Upper lobe of right lung (tissue), 1 donor: ENCODE results near the gene NET1. TPM values are rescaled to one million over a fixed set of nuclear protein-coding genes. Genes with fewer than 3 reads are reported as not detected.
A peak's percentile ranks its signal among the peaks of the same experiment; 100 is the strongest.

ENCODE experiments used
- ATAC-seq: fragments of 200-7000 bp; cut with Tn5 transposase; one replicate; pipeline ENCODE4 v1.9.1; 2020; ENCODE audit warnings: mild to moderate bottlenecking, moderate library complexity
- DNase-seq: peaks from one replicate; pipeline ENCODE4 v3.0.0-alpha.2; 2020
- H3K27ac ChIP-seq: fragments of 200-600 bp; one replicate; pipeline ENCODE4 v1.8.0; 2022
- H3K27me3 ChIP-seq: fragments of 200-600 bp; one replicate; pipeline ENCODE4 v1.8.0; 2022; ENCODE audit warnings: mild to moderate bottlenecking
- H3K36me3 ChIP-seq: fragments of 200-600 bp; one replicate; pipeline ENCODE4 v1.8.0; 2022
- H3K4me1 ChIP-seq: fragments of 200-600 bp; one replicate; pipeline ENCODE4 v1.8.0; 2022
- H3K4me3 ChIP-seq: fragments of 200-600 bp; one replicate; pipeline ENCODE4 v1.8.0; 2022; ENCODE audit warnings: mild to moderate bottlenecking
- H3K9me3 ChIP-seq: fragments of 200-600 bp; one replicate; pipeline ENCODE4 v1.8.0; 2022
- intact Hi-C: fragments of 100-400 bp; cut with DNase I; formaldehyde crosslinking; loops from one replicate; pipeline ENCODE4 v1.11.0; 2022
- total RNA-seq: library from RNA; stranded (reverse); fragmentation: NEBNext Ultra II Directional; extraction: Animal tissue kit (Norgen Biotek cat#: 25700); gene quantifications from one replicate; pipeline ENCODE4 v1.2.1, GENCODE V29; 2021
- TF ChIP-seq, protein P1 (sequence below): fragments of 200-600 bp; IDR thresholded peaks from one replicate; pipeline ENCODE4 v1.8.0; 2022; ENCODE audit warnings: antibody characterized with exemption
- donor health status: DM: no; HTN: yes; CAD: no; lungs with severe emphysema.

The NET1 gene
- total RNA-seq, 1 donor from 2014 or later = 42.8 TPM

- H3K9me3 ChIP-seq = no peaks in the 10 kb centered on the region
- H3K27ac ChIP-seq = no peak overlapping the region
- TF ChIP-seq, protein P1, sequence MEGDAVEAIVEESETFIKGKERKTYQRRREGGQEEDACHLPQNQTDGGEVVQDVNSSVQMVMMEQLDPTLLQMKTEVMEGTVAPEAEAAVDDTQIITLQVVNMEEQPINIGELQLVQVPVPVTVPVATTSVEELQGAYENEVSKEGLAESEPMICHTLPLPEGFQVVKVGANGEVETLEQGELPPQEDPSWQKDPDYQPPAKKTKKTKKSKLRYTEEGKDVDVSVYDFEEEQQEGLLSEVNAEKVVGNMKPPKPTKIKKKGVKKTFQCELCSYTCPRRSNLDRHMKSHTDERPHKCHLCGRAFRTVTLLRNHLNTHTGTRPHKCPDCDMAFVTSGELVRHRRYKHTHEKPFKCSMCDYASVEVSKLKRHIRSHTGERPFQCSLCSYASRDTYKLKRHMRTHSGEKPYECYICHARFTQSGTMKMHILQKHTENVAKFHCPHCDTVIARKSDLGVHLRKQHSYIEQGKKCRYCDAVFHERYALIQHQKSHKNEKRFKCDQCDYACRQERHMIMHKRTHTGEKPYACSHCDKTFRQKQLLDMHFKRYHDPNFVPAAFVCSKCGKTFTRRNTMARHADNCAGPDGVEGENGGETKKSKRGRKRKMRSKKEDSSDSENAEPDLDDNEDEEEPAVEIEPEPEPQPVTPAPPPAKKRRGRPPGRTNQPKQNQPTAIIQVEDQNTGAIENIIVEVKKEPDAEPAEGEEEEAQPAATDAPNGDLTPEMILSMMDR = no peak
- H3K4me3 ChIP-seq = no peak overlapping the region
- no peaks in the 10 kb centered on the region for H3K36me3 ChIP-seq
- peak; percentile 59 for DNase-seq
- no peak for ATAC-seq
- H3K27me3 ChIP-seq = no peaks in the 10 kb centered on the region
- H3K4me1 ChIP-seq = peaks cover 7% of the 10 kb centered on the region
- intact Hi-C loops = no loop called here
Observed at GRCh38 chr10:5506751-5507648, 94.6 kb downstream of the NET1 start.

GRCh38 chr10:5507649-5508131, 95.3 kb downstream of the NET1 start:
- ATAC-seq = no peak
- peak; percentile 55 for DNase-seq
- intact Hi-C loops = no loop called here

DNA sequence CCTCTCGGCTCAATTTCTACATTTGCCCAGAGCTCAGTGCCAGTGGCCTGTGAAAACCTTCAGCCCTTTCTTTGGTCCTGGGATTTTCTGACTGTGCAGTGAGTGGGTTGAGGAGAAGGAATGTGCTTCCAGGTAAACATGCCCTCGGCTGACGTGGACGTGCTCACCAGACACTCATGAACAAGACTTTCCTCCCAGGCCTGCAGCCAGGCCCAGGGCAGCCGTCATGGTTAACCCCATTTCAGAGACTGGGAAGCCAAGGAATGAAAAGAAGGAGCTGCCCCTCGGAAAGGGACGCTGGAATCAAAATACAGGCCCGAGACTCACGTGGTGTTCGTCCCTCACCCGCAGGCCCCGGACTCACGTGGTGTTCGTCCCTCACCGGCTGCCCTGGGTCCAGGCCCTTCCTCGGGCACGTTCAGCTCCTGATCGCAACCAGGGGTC, 95.8 kb downstream of the NET1 start:
- DNase-seq (peak; percentile 66), ATAC-seq (peak; percentile 36)
- TF ChIP-seq, protein P1 = no peak
- Histone ChIP-seq H3K27me3 (no peaks in the 10 kb centered on the region), H3K9me3 (no peaks in the 10 kb centered on the region), H3K4me3 (no peak overlapping the region), H3K4me1 (peaks cover 1% of the 10 kb centered on the region), H3K27ac (no peak overlapping the region), H3K36me3 (no peaks in the 10 kb centered on the region)
- intact Hi-C loops = no loop called here

More at GRCh38 chr10:5507649-5508131, 95.3 kb downstream of the NET1 start:
- Histone ChIP-seq H3K4me3 (no peak overlapping the region), H3K27me3 (no peaks in the 10 kb centered on the region), H3K36me3 (no peaks in the 10 kb centered on the region), H3K27ac (no peak overlapping the region), H3K9me3 (no peaks in the 10 kb centered on the region), H3K4me1 (peaks cover 6% of the 10 kb centered on the region)
- TF ChIP-seq, protein P1 = no peak

Other genes with a start within 250 kb of the NET1 start
- gene AKR1C8, start 227.4 kb upstream of the NET1 start, total RNA-seq = 0.55 TPM
- gene AKR1C4, start 215.7 kb upstream of the NET1 start, total RNA-seq = not detected
- 1.2 TPM for gene UCN3, start 47.6 kb upstream of the NET1 start, total RNA-seq
- gene TUBAL3, start 7.7 kb upstream of the NET1 start, total RNA-seq = not detected
- not detected for gene CALML5, start 87.0 kb downstream of the NET1 start, total RNA-seq
- not detected for gene CALML3, start 112.4 kb downstream of the NET1 start, total RNA-seq